KMS-11 (cell line): ENCODE results near the gene KYAT1.

Experiments
- H2AFZ ChIP-seq: fragments of 200-600 bp; sonication (generic); 2 replicates; pipeline ENCODE4 v1.6.1; 2016; ENCODE audit warnings: antibody characterized with exemption, mixed run types, low read depth
- H3K27ac ChIP-seq: fragments of 200-600 bp; sonication (generic); 2 replicates; pipeline ENCODE4 v1.6.1; 2016; ENCODE audit warnings: mild to moderate bottlenecking, mixed run types
- H3K27me3 ChIP-seq: fragments of 200-600 bp; sonication (generic); 2 replicates; pipeline ENCODE4 v1.6.1; 2017; ENCODE audit warnings: mild to moderate bottlenecking, low read depth, mixed run types, moderate library complexity; ENCODE audit not compliant: insufficient read depth
- H3K36me3 ChIP-seq: fragments of 200-600 bp; sonication (generic); 2 replicates; pipeline ENCODE4 v1.6.1; 2017; ENCODE audit warnings: mild to moderate bottlenecking, mixed run types; ENCODE audit not compliant: insufficient read depth
- H3K4me1 ChIP-seq: fragments of 200-600 bp; sonication (generic); 2 replicates; pipeline ENCODE4 v1.6.1; 2016; ENCODE audit warnings: mild to moderate bottlenecking, low read depth, mixed run types; ENCODE audit not compliant: poor library complexity, severe bottlenecking
- H3K4me2 ChIP-seq: fragments of 200-600 bp; sonication (generic); 2 replicates; pipeline ENCODE4 v1.7.0; 2016; ENCODE audit warnings: mild to moderate bottlenecking, mixed run types
- H3K4me3 ChIP-seq: fragments of 200-600 bp; sonication (generic); IDR thresholded peaks from 2 replicates; pipeline ENCODE4 v1.6.1; 2017; ENCODE audit warnings: low read depth, low read length, mixed read lengths; ENCODE audit not compliant: insufficient read depth
- H3K79me2 ChIP-seq: fragments of 200-600 bp; sonication (generic); 2 replicates; pipeline ENCODE4 v1.6.1; 2016; ENCODE audit warnings: low read depth, mixed run types; ENCODE audit not compliant: insufficient read depth
- H3K9ac ChIP-seq: fragments of 200-600 bp; sonication (generic); 2 replicates; pipeline ENCODE4 v1.6.1; 2016; ENCODE audit warnings: mild to moderate bottlenecking, mixed run types
- H4K20me1 ChIP-seq: fragments of 200-600 bp; sonication (generic); 2 replicates; pipeline ENCODE4 v1.6.1; 2016; ENCODE audit warnings: mild to moderate bottlenecking, mixed run types; ENCODE audit not compliant: insufficient read depth
- CTCF ChIP-seq: fragments of 200-600 bp; sonication (generic); conservative IDR thresholded peaks from 2 replicates; pipeline ENCODE4 v1.6.1; 2017; ENCODE audit warnings: low read depth, mild to moderate bottlenecking, antibody characterized with exemption, low read length, moderate library complexity, mixed read lengths

The KYAT1 gene

GRCh38 chr9:128825923-128826700 lies 55.6 kb downstream of the KYAT1 start:
- Histone ChIP-seq H3K4me2 (no peak overlapping the region), H3K4me3 (no peak overlapping the region), H3K9ac (no peak overlapping the region), H3K27me3 (no peaks in the 10 kb centered on the region), H2AFZ (no peak overlapping the region), H3K27ac (no peak overlapping the region), H4K20me1 (no peaks in the 10 kb centered on the region), H3K79me2 (peaks cover 19% of the 10 kb centered on the region), H3K4me1 (no peaks in the 10 kb centered on the region), H3K36me3 (no peaks in the 10 kb centered on the region; the same call in 1 of the 2 replicates)
- TF ChIP-seq CTCF = no peak

- Histone ChIP-seq H3K9ac (no peak overlapping the region), H2AFZ (no peak overlapping the region), H3K36me3 (no peaks in the 10 kb centered on the region; the same call in 1 of the 2 replicates), H3K4me2 (no peak overlapping the region), H3K4me1 (no peaks in the 10 kb centered on the region), H4K20me1 (no peaks in the 10 kb centered on the region), H3K27ac (no peak overlapping the region), H3K27me3 (no peaks in the 10 kb centered on the region), H3K4me3 (no peak overlapping the region), H3K79me2 (peaks cover 19% of the 10 kb centered on the region)
- no peak for TF ChIP-seq CTCF
Measured at GRCh38 chr9:128824911-128825310, 56.8 kb downstream of the KYAT1 start.

DNA sequence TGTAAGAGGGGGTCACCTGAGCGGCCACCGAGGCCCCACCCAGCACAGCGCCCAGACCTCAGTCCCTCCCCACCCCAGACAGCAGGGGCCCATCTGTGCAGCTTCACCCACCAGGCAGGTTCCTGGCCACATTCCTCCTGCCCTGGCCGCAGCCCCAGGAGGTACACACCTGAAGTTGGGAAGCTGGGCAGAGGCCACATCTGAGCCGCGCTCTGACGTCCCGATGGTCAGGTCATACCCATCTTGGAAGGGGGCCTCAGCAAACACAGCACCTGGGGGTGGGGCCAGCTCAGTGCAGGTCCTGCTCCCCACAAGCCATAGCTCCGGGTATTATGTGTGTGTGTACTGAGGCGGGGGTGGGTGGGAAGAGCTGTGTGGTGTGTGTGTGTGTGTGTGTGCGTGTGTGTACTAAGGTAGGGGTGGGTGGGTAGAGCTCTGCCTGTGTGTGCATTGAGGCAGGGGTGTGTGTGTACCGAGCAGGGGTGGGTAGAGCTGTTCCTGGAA lies 57.8 kb downstream of the KYAT1 start:
- H3K27me3 ChIP-seq = no peaks in the 10 kb centered on the region
- no peak overlapping the region for H3K4me3 ChIP-seq
- no peak overlapping the region for H3K4me2 ChIP-seq
- no peak overlapping the region for H3K9ac ChIP-seq
- H3K4me1 ChIP-seq = peaks cover 8% of the 10 kb centered on the region
- no peak overlapping the region for H2AFZ ChIP-seq
- H3K79me2 ChIP-seq = peaks cover 14% of the 10 kb centered on the region
- no peak for TF ChIP-seq CTCF
- H3K27ac ChIP-seq = no peak overlapping the region
- H4K20me1 ChIP-seq = no peaks in the 10 kb centered on the region
- H3K36me3 ChIP-seq = no peaks in the 10 kb centered on the region; the same call in 1 of the 2 replicates

DNA sequence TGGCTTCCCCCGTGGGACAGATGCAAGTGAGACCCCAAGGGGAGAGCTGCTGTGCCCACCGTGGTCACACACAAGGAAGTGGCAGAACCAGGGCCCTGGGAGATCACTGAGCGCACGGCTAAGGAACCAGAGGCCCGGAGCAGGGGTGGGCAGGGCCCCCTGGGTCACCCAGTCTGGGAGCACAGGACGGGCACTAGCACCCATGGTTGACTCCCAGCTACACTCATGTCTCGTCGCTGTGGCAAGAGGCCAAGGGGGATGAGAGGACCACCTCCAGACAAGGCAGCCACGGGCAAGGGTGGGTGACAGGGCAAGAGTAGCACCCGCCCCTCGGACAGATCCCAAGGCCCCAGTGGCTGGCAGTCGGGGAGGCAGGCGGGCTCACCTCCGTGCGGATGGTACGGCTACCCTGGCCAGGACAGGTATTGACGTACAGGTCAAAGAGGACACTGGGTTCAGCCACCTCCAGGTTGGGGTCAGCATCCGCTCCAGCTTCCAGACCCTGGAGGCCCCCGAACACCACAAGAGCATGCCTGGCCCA lies 58.3 kb downstream of the KYAT1 start:
- no peak overlapping the region for H3K4me2 ChIP-seq
- no peaks in the 10 kb centered on the region for H4K20me1 ChIP-seq
- peaks cover 8% of the 10 kb centered on the region for H3K4me1 ChIP-seq
- no peaks in the 10 kb centered on the region for H3K27me3 ChIP-seq
- no peak overlapping the region for H3K9ac ChIP-seq
- H3K36me3 ChIP-seq = no peaks in the 10 kb centered on the region; the same call in 1 of the 2 replicates
- no peak for TF ChIP-seq CTCF
- peaks cover 9% of the 10 kb centered on the region for H3K79me2 ChIP-seq
- no peak overlapping the region for H3K27ac ChIP-seq
- H2AFZ ChIP-seq = no peak overlapping the region
- H3K4me3 ChIP-seq = no peak overlapping the region
